ENCODE measurements around the gene ZIC5.

Gene ZIC5

GRCh38 chr13:99932912-99933311, 38.7 kb downstream of the ZIC5 start:
- no peak for ATAC-seq (ENCODE audit: low read depth)
- no peaks in the 10 kb centered on the region for H3K27me3 ChIP-seq (ENCODE audit: insufficient read depth, poor library complexity, severe bottlenecking)
- no peak overlapping the region for H3K4me3 ChIP-seq (ENCODE audit: severe bottlenecking)
- no peak for DNase-seq (ENCODE audit: low spot score)
- H3K4me1 ChIP-seq (ENCODE audit: insufficient read depth, poor library complexity, severe bottlenecking) = no peaks in the 10 kb centered on the region
- H3K9me3 ChIP-seq (ENCODE audit: severe bottlenecking) = no peaks in the 10 kb centered on the region
- H3K36me3 ChIP-seq (ENCODE audit: low read depth) = no peaks in the 10 kb centered on the region
- H3K27ac ChIP-seq (ENCODE audit: poor library complexity, severe bottlenecking) = no peak overlapping the region
- TF ChIP-seq CTCF (IDR thresholded peaks at IDR 0.05; ENCODE audit: poor library complexity, severe bottlenecking) = no peak

GRCh38 chr13:99930925-99931324, 40.6 kb downstream of the ZIC5 start:
- TF ChIP-seq CTCF (IDR thresholded peaks at IDR 0.05; ENCODE audit: poor library complexity, severe bottlenecking) = no peak
- no peak for DNase-seq (ENCODE audit: low spot score)
- no peaks in the 10 kb centered on the region for H3K9me3 ChIP-seq (ENCODE audit: severe bottlenecking)
- H3K27ac ChIP-seq (ENCODE audit: poor library complexity, severe bottlenecking) = no peak overlapping the region
- H3K27me3 ChIP-seq (ENCODE audit: insufficient read depth, poor library complexity, severe bottlenecking) = peaks cover 5% of the 10 kb centered on the region
- H3K36me3 ChIP-seq (ENCODE audit: low read depth) = no peaks in the 10 kb centered on the region
- no peaks in the 10 kb centered on the region for H3K4me1 ChIP-seq (ENCODE audit: insufficient read depth, poor library complexity, severe bottlenecking)
- H3K4me3 ChIP-seq (ENCODE audit: severe bottlenecking) = no peak overlapping the region
- no peak for ATAC-seq (ENCODE audit: low read depth)

- ATAC-seq (ENCODE audit: low read depth) = no peak
- Histone ChIP-seq H3K36me3 (ENCODE audit: low read depth) (no peaks in the 10 kb centered on the region), H3K27me3 (ENCODE audit: insufficient read depth, poor library complexity, severe bottlenecking) (peaks cover 7% of the 10 kb centered on the region), H3K4me3 (ENCODE audit: severe bottlenecking) (no peak overlapping the region), H3K27ac (ENCODE audit: poor library complexity, severe bottlenecking) (no peak overlapping the region), H3K4me1 (ENCODE audit: insufficient read depth, poor library complexity, severe bottlenecking) (no peaks in the 10 kb centered on the region), H3K9me3 (ENCODE audit: severe bottlenecking) (no peaks in the 10 kb centered on the region)
- TF ChIP-seq CTCF (IDR thresholded peaks at IDR 0.05; ENCODE audit: poor library complexity, severe bottlenecking) = no peak
- DNase-seq (ENCODE audit: low spot score) = no peak
Observed at GRCh38 chr13:99929866-99930265, 41.7 kb downstream of the ZIC5 start.

GRCh38 chr13:99926014-99926731, 45.4 kb downstream of the ZIC5 start:
- TF ChIP-seq CTCF (IDR thresholded peaks at IDR 0.05; ENCODE audit: poor library complexity, severe bottlenecking) = no peak
- Histone ChIP-seq H3K4me3 (ENCODE audit: severe bottlenecking) (no peak overlapping the region), H3K9me3 (ENCODE audit: severe bottlenecking) (no peaks in the 10 kb centered on the region), H3K27ac (ENCODE audit: poor library complexity, severe bottlenecking) (no peak overlapping the region), H3K4me1 (ENCODE audit: insufficient read depth, poor library complexity, severe bottlenecking) (no peaks in the 10 kb centered on the region), H3K36me3 (ENCODE audit: low read depth) (no peaks in the 10 kb centered on the region), H3K27me3 (ENCODE audit: insufficient read depth, poor library complexity, severe bottlenecking) (peaks cover 7% of the 10 kb centered on the region)
- DNase-seq (ENCODE audit: low spot score) = no peak
- peak; percentile 81 for ATAC-seq (ENCODE audit: low read depth)

- H3K4me3 ChIP-seq (ENCODE audit: severe bottlenecking) = no peak overlapping the region
- DNase-seq (ENCODE audit: low spot score) = no peak
- no peak for TF ChIP-seq CTCF (IDR thresholded peaks at IDR 0.05; ENCODE audit: poor library complexity, severe bottlenecking)
- no peak overlapping the region for H3K27ac ChIP-seq (ENCODE audit: poor library complexity, severe bottlenecking)
- no peaks in the 10 kb centered on the region for H3K4me1 ChIP-seq (ENCODE audit: insufficient read depth, poor library complexity, severe bottlenecking)
- no peaks in the 10 kb centered on the region for H3K9me3 ChIP-seq (ENCODE audit: severe bottlenecking)
- no peak for ATAC-seq (ENCODE audit: low read depth)
- peaks cover 7% of the 10 kb centered on the region for H3K27me3 ChIP-seq (ENCODE audit: insufficient read depth, poor library complexity, severe bottlenecking)
- no peaks in the 10 kb centered on the region for H3K36me3 ChIP-seq (ENCODE audit: low read depth)
Observed at GRCh38 chr13:99923877-99924582, 47.5 kb downstream of the ZIC5 start.
